A673 (cell line): ENCODE data around the gene PCBP3.

Experiments used
- CTCF ChIP-seq: fragments of 300-800, 200-600 bp; sonication (generic); conservative IDR thresholded peaks from 2 replicates; pipeline ENCODE4 v1.5.1; 2017; ENCODE audit warnings: low read depth, mild to moderate bottlenecking, antibody characterized with exemption, low read length, moderate library complexity, mixed read lengths
- EZH2 ChIP-seq: fragments of 200-600 bp; sonication (generic); IDR thresholded peaks from 2 replicates; pipeline ENCODE4 v1.6.1; 2017; ENCODE audit warnings: borderline replicate concordance, low read depth, mild to moderate bottlenecking, mixed read lengths, antibody characterized with exemption, low read length; ENCODE audit not compliant: poor library complexity, severe bottlenecking

DNA sequence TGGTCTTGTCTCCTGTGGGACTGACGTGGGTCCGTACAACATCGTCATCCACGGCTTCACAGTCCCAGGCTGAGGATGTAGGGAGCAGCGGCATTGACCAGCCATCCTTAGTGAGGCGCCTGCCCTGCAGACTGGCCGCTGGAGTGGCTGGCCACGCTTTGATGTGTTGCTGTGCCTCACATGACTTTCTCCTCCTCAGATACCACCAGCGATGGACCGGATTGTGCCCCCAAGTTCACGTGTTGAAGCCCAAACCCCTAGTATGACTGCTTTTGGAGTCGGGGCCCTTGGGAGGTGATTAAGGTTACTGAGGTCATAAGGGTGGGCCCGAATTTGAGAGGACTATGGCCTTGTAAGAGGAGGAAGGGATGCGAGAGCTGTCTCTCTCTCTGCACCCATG, 122.5 kb downstream of the PCBP3 start:
- TF ChIP-seq CTCF, result no peak
- no peak for TF ChIP-seq EZH2
